HCT116 (cell line): Measurements from ENCODE around the gene APOBEC3A. TPM values are rescaled to one million over a fixed set of nuclear protein-coding genes. Genes with fewer than 3 reads are reported as not detected.

ENCODE experiments used
- ATAC-seq: fragments of 200-7000 bp; cut with Tn5 transposase; 2 replicates; pipeline ENCODE4 v1.9.1; 2020; ENCODE audit warnings: mild to moderate bottlenecking, moderate library complexity
- BruUV-seq: library from RNA; stranded (reverse); fragments of 400-500 nt; replicated peaks from 2 replicates; lab custom pipeline; 2021; lab: Mats Ljungman, UMichigan
- CTCF ChIA-PET: fragments of 300-600 bp; sonication (Branson Sonifier 250); formaldehyde crosslinking; loops from one replicate; lab custom pipeline; 2021; ENCODE audit warnings: antibody characterized with exemption; lab: Charles Lee
- POLR2A ChIA-PET: fragments of 300-600, 350-600 bp; sonication (Branson Sonifier 250); formaldehyde crosslinking; loops from one replicate; lab custom pipeline; 2021; ENCODE audit warnings: antibody characterized with exemption; lab: Charles Lee
- RAD21 ChIA-PET, 2 experiments: fragments of 300-600 bp; sonication (Branson Sonifier 250); formaldehyde crosslinking; loops; one replicate each; lab custom pipeline; 2023; ENCODE audit warnings: low total read pairs in 2 of 2; ENCODE audit not compliant: uncharacterized antibody in 2 of 2, unreplicated experiment in 2 of 2, low non-redundant PET in 1 of 2; lab: Charles Lee
- DNase-seq: peaks from one replicate; pipeline ENCODE4 v3.0.0-alpha.2; 2010; ENCODE audit warnings: low read depth, low spot score
- H2AFZ ChIP-seq: fragments of 200-600 bp; shearing (Covaris generic), sonication (generic); 2 replicates; pipeline ENCODE4 v1.6.1; 2017; ENCODE audit warnings: low read depth, mixed run types, mixed read lengths, antibody characterized with exemption, low read length; ENCODE audit not compliant: poor library complexity, severe bottlenecking
- H3K27ac ChIP-seq: 2 replicates; pipeline ENCODE4 v1.5.1; 2012; ENCODE audit warnings: low read depth, low read length
- H3K27me3 ChIP-seq: fragments of 200-600 bp; sonication (generic); 2 replicates; pipeline ENCODE4 v1.6.1; 2016; ENCODE audit warnings: mixed run types, low read length, mixed read lengths; ENCODE audit not compliant: insufficient read depth
- H3K36me3 ChIP-seq, 2 experiments: fragments of 200-500 bp in 1 of 2; fragments of 200-600 bp in 1 of 2; sonication (Bioruptor generic) in 1 of 2; sonication (generic) in 1 of 2; 2 replicates each; pipeline versions ENCODE4 v1.5.1 to v1.6.1; 2014 to 2016; ENCODE audit warnings: low read length in 2 of 2, inconsistent platforms in 1 of 2, mixed read lengths in 1 of 2, mixed run types in 1 of 2; ENCODE audit not compliant: insufficient read depth in 2 of 2, control insufficient read depth in 1 of 2
- H3K4me1 ChIP-seq, 2 experiments: fragments of 200-600 bp in 1 of 2; sonication (generic) in 1 of 2; 2 replicates each; pipeline versions ENCODE4 v1.5.1 to v1.6.1; 2012 to 2017; ENCODE audit warnings: low read length in 2 of 2, inconsistent platforms in 1 of 2, mild to moderate bottlenecking in 1 of 2, mixed read lengths in 1 of 2, mixed run types in 1 of 2, moderate library complexity in 1 of 2; ENCODE audit not compliant: insufficient read depth in 2 of 2, control insufficient read depth in 1 of 2
- H3K4me2 ChIP-seq: fragments of 200-600 bp; sonication (generic); 2 replicates; pipeline ENCODE4 v1.6.1; 2017; ENCODE audit warnings: mixed run types, low read length, mixed read lengths
- H3K4me3 ChIP-seq, 2 experiments: fragments of 200-600 bp in 1 of 2; sonication (generic) in 1 of 2; replicated peaks in 1 of 2; 2 replicates each; pipeline ENCODE4 v1.5.1; 2011 to 2016; ENCODE audit warnings: low read length in 2 of 2, control low read depth in 1 of 2, low read depth in 1 of 2, mild to moderate bottlenecking in 1 of 2, mixed read lengths in 1 of 2, mixed run types in 1 of 2
- H3K79me2 ChIP-seq: fragments of 200-600 bp; sonication (generic); 2 replicates; pipeline ENCODE4 v1.6.1; 2017; ENCODE audit warnings: mild to moderate bottlenecking, mixed run types, low read length, moderate library complexity, mixed read lengths; ENCODE audit not compliant: insufficient read depth
- H3K9ac ChIP-seq: fragments of 200-600 bp; sonication (generic); 2 replicates; pipeline ENCODE4 v1.6.1; 2016; ENCODE audit warnings: low read length, mixed read lengths
- H3K9me2 ChIP-seq: fragments of 200-600 bp; sonication (generic), shearing (Covaris generic); 2 replicates; pipeline ENCODE4 v1.6.1; 2017; ENCODE audit warnings: mixed run types, mild to moderate bottlenecking, moderate library complexity; ENCODE audit not compliant: insufficient read depth
- H3K9me3 ChIP-seq, 2 experiments: fragments of 200-500 bp in 1 of 2; fragments of 200-600 bp in 1 of 2; sonication (Bioruptor generic) in 1 of 2; sonication (generic) in 1 of 2; 2 replicates each; pipeline ENCODE4 v1.6.1; 2014 to 2017; ENCODE audit warnings: low read length in 2 of 2, mixed read lengths in 2 of 2, inconsistent platforms in 1 of 2, low read depth in 1 of 2, mild to moderate bottlenecking in 1 of 2, mixed run types in 1 of 2, moderate library complexity in 1 of 2; ENCODE audit not compliant: control insufficient read depth in 1 of 2, insufficient read depth in 1 of 2
- H4K20me1 ChIP-seq: fragments of 200-600 bp; sonication (generic), shearing (Covaris generic); 2 replicates; pipeline ENCODE4 v1.6.1; 2017; ENCODE audit warnings: mixed run types, mild to moderate bottlenecking, moderate library complexity; ENCODE audit not compliant: insufficient read depth
- CBX3 ChIP-seq: IDR thresholded peaks from 2 replicates; pipeline ENCODE4 v1.6.1; 2012; ENCODE audit warnings: low read depth
- CEBPB ChIP-seq: IDR thresholded peaks from 2 replicates; pipeline ENCODE4 v1.6.1; 2012; ENCODE audit warnings: low read depth
- EGR1 ChIP-seq: IDR thresholded peaks from 2 replicates; pipeline ENCODE4 v1.6.1; 2012; ENCODE audit warnings: low read depth
- ELF1 ChIP-seq: IDR thresholded peaks from 2 replicates; pipeline ENCODE4 v1.6.1; 2012; ENCODE audit warnings: low read depth, borderline replicate concordance
- EZH2 ChIP-seq: fragments of 200-600 bp; sonication (generic); IDR thresholded peaks from 2 replicates; pipeline ENCODE4 v1.6.1; 2017; ENCODE audit warnings: antibody characterized with exemption, mixed run types
- EZH2phosphoT487 ChIP-seq: fragments of 200-600 bp; IDR thresholded peaks from 2 replicates; pipeline ENCODE4 v1.6.1; 2018; ENCODE audit warnings: antibody characterized with exemption, borderline replicate concordance
- FOSL1 ChIP-seq: IDR thresholded peaks from 2 replicates; pipeline ENCODE4 v1.6.1; 2012; ENCODE audit warnings: low read depth
- POLR2AphosphoS5 ChIP-seq: IDR thresholded peaks from 2 replicates; pipeline ENCODE4 v1.6.1; 2011; ENCODE audit warnings: mild to moderate bottlenecking, low read depth, low read length, moderate library complexity
- SP1 ChIP-seq: IDR thresholded peaks from 2 replicates; pipeline ENCODE4 v1.6.1; 2012; ENCODE audit warnings: low read depth
- ZFX ChIP-seq: fragments of 450-650 bp; IDR thresholded peaks from 2 replicates; pipeline ENCODE4 v1.6.1; 2017
- intact Hi-C: fragments of 100-400 bp; cut with micrococcal nuclease; formaldehyde crosslinking; loops from 2 replicates; pipeline ENCODE4 v1.10.0; 2022
- total RNA-seq: library from RNA; stranded (reverse); gene quantifications from one replicate; pipeline ENCODE4 v1.2.1, GENCODE V29; 2021; ENCODE audit not compliant: unreplicated experiment
- TF ChIP-seq, protein P1 (sequence below), 3 experiments: fragments of 200-600 bp in 1 of 3; sonication (generic) in 1 of 3; IDR thresholded peaks in 2 of 3; conservative IDR thresholded peaks in 1 of 3; 2 replicates each; pipeline ENCODE4 v1.5.1; 2012 to 2017; ENCODE audit warnings: low read depth in 2 of 3, low read length in 2 of 3, antibody characterized with exemption in 1 of 3, borderline replicate concordance in 1 of 3, control low read depth in 1 of 3, mild to moderate bottlenecking in 1 of 3, mixed read lengths in 1 of 3, mixed run types in 1 of 3, moderate library complexity in 1 of 3; ENCODE audit not compliant: insufficient read depth in 1 of 3
- TF ChIP-seq, protein P2 (sequence below): IDR thresholded peaks from 2 replicates; pipeline ENCODE4 v1.6.1; 2011; ENCODE audit warnings: mild to moderate bottlenecking, low read length, moderate library complexity; ENCODE audit not compliant: insufficient replicate concordance; ENCODE audit errors: extremely low read depth
- TF ChIP-seq, protein P3 (sequence below): IDR thresholded peaks from 2 replicates; pipeline ENCODE4 v1.6.1; 2012
- TF ChIP-seq, protein P4 (sequence below): IDR thresholded peaks from 2 replicates; pipeline ENCODE4 v1.6.1; 2012

APOBEC3A gene
- total RNA-seq, 1 experiment from 2014 or later = not detected

DNA sequence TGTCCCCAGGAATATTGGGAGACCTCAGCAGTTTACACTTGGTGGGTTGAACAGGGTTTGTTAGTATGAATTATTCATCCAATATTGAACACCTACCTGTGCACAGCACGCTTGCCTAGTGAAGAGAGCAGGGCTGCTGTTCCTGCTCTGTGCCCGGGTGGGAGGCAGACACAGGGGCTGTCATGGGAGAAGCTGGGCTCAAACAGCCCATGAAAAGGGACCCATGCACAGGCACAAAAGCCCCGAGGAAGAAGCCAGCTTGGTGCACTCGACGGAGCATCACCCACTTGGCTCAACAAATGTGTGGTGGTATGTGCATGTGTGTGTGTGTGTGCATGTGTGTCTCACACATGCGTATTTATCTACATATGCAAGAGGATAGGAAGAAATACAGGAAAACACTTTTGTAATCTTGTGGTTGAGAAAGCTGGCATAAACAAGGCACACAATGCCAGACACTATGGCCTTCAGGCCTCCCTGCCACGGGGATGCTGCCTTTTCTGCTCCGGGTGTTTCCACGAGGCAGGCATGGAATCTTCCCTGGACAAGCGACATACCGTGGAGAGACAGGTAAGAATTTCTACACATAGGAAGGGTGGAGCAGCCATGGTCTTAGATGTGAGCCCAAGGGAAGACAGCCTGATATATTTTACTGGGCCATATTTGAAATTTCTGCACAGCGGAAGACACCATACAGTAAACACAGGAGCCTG is 5.0 kb upstream of the APOBEC3A start:
- CTCF ChIA-PET = no interaction called here

DNA sequence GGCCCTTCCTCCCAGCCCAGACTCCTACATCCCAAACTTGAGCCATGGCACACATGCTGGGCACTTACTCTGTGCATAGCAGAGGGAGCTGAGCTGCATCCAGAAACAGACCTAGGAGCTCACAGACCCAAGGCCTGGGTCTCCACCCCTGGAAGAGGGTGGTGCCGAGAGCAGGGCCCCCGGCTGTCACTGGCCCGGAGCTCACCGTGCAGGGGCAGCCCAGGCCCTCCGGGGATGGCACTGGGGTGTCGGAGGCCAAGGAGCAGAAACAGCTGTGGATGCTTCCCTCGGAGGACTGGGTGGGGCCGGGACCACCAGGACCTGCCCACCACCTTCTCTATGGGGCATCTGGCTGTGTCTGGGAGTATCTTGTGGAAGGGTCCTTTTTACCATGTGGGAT is 4.3 kb upstream of the APOBEC3A start:
- H3K4me1 ChIP-seq = no peaks in the 10 kb centered on the region; a peak in 1 of 4 replicates
- ChIA-PET CTCF (no interaction called here), POLR2A (no interaction called here), RAD21 (no interaction called here)
- H3K27ac ChIP-seq = no peak overlapping the region
- intact Hi-C loops = no loop called here
- TF ChIP-seq EGR1 (no peak), EZH2phosphoT487 (no peak), CEBPB (no peak), POLR2AphosphoS5 (no peak), EZH2 (no peak), SP1 (no peak), CBX3 (no peak), ELF1 (no peak), ZFX (no peak)
- TF ChIP-seq, protein P1, sequence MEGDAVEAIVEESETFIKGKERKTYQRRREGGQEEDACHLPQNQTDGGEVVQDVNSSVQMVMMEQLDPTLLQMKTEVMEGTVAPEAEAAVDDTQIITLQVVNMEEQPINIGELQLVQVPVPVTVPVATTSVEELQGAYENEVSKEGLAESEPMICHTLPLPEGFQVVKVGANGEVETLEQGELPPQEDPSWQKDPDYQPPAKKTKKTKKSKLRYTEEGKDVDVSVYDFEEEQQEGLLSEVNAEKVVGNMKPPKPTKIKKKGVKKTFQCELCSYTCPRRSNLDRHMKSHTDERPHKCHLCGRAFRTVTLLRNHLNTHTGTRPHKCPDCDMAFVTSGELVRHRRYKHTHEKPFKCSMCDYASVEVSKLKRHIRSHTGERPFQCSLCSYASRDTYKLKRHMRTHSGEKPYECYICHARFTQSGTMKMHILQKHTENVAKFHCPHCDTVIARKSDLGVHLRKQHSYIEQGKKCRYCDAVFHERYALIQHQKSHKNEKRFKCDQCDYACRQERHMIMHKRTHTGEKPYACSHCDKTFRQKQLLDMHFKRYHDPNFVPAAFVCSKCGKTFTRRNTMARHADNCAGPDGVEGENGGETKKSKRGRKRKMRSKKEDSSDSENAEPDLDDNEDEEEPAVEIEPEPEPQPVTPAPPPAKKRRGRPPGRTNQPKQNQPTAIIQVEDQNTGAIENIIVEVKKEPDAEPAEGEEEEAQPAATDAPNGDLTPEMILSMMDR (IDR thresholded peaks at IDR 0.05 in 2 of 3, conservative IDR thresholded peaks at IDR 0.05 in 1 of 3; ENCODE audit: borderline replicate concordance in 1 of 3, insufficient read depth in 1 of 3, low read depth in 2 of 3, low read length in 2 of 3) = no peak
- TF ChIP-seq, protein P2, sequence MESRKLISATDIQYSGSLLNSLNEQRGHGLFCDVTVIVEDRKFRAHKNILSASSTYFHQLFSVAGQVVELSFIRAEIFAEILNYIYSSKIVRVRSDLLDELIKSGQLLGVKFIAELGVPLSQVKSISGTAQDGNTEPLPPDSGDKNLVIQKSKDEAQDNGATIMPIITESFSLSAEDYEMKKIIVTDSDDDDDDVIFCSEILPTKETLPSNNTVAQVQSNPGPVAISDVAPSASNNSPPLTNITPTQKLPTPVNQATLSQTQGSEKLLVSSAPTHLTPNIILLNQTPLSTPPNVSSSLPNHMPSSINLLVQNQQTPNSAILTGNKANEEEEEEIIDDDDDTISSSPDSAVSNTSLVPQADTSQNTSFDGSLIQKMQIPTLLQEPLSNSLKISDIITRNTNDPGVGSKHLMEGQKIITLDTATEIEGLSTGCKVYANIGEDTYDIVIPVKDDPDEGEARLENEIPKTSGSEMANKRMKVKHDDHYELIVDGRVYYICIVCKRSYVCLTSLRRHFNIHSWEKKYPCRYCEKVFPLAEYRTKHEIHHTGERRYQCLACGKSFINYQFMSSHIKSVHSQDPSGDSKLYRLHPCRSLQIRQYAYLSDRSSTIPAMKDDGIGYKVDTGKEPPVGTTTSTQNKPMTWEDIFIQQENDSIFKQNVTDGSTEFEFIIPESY = no peak
- TF ChIP-seq, protein P3, sequence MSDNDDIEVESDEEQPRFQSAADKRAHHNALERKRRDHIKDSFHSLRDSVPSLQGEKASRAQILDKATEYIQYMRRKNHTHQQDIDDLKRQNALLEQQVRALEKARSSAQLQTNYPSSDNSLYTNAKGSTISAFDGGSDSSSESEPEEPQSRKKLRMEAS = no peak
- TF ChIP-seq, protein P4, sequence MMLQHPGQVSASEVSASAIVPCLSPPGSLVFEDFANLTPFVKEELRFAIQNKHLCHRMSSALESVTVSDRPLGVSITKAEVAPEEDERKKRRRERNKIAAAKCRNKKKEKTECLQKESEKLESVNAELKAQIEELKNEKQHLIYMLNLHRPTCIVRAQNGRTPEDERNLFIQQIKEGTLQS = no peak
- H3K9me3 ChIP-seq = no peaks in the 10 kb centered on the region
- BruUV-seq = no TSS peak
- DNase-seq (no peak), ATAC-seq (no peak)
- no peak overlapping the region for H3K9ac ChIP-seq
- no peaks in the 10 kb centered on the region for H3K27me3 ChIP-seq
- H3K4me2 ChIP-seq = no peak overlapping the region
- no peaks in the 10 kb centered on the region for H3K36me3 ChIP-seq
- H2AFZ ChIP-seq = no peak overlapping the region
- no peaks in the 10 kb centered on the region for H3K79me2 ChIP-seq
- no peak overlapping the region for H3K4me3 ChIP-seq
- H3K9me2 ChIP-seq = no peaks in the 10 kb centered on the region
- no peaks in the 10 kb centered on the region for H4K20me1 ChIP-seq

More for the DNA sequence above, 5.0 kb upstream of the APOBEC3A start:
- H3K9me3 ChIP-seq = no peaks in the 10 kb centered on the region
- no peak overlapping the region for H3K4me2 ChIP-seq
- no peaks in the 10 kb centered on the region for H3K27me3 ChIP-seq
- POLR2A ChIA-PET = no interaction called here
- no peaks in the 10 kb centered on the region for H3K9me2 ChIP-seq
- no peak overlapping the region for H3K4me3 ChIP-seq
- ATAC-seq = no peak
- DNase-seq = no peak
- BruUV-seq = no TSS peak
- TF ChIP-seq FOSL1 = no peak
- no peak for TF ChIP-seq EZH2phosphoT487
- TF ChIP-seq, all 23 proteins: peak for 0
- no peaks in the 10 kb centered on the region for H3K36me3 ChIP-seq
- no peak overlapping the region for H2AFZ ChIP-seq
- no peak overlapping the region for H3K9ac ChIP-seq
- intact Hi-C loops = no loop called here
- no peaks in the 10 kb centered on the region for H3K79me2 ChIP-seq
- H4K20me1 ChIP-seq = no peaks in the 10 kb centered on the region
- peaks cover 0 to 3% of the 10 kb centered on the region in 2 experiments; a peak in 1 of 4 replicates for H3K4me1 ChIP-seq
- H3K27ac ChIP-seq = no peak overlapping the region
- RAD21 ChIA-PET = no interaction called here
